Dedifferentiated amniotic fluid mesenchymal stem cell (primary cell): ENCODE measurements around the gene SSUH2.
"Not testable (repeated sequence)": the region's sequence is repeated elsewhere in the genome, so short reads cannot be mapped to it uniquely, and the experiment has no call there.

Experiments used
- DNase-seq: peaks from one replicate; pipeline ENCODE4 v3.0.0-alpha.2; 2016; ENCODE audit errors: extremely low spot score

SSUH2 gene

GRCh38 chr3:8580434-8580833 lies 64.2 kb downstream of the SSUH2 start:
- not testable (repeated sequence) for DNase-seq

GRCh38 chr3:8579943-8580342 lies 64.7 kb downstream of the SSUH2 start:
- DNase-seq, result no peak

GRCh38 chr3:8579096-8579495 lies 65.5 kb downstream of the SSUH2 start:
- DNase-seq, result no peak

- no peak for DNase-seq
Measured at GRCh38 chr3:8578282-8578681, 66.3 kb downstream of the SSUH2 start.

- DNase-seq, result peak; percentile 60
Measured at GRCh38 chr3:8576841-8577571, 67.6 kb downstream of the SSUH2 start.

- DNase-seq, result no peak
Measured at GRCh38 chr3:8576436-8576835, 68.2 kb downstream of the SSUH2 start.

GRCh38 chr3:8575364-8576104 lies 69.1 kb downstream of the SSUH2 start:
- no peak for DNase-seq

GRCh38 chr3:8574670-8575322 lies 69.8 kb downstream of the SSUH2 start:
- no peak for DNase-seq

GRCh38 chr3:8574040-8574669 lies 70.4 kb downstream of the SSUH2 start:
- DNase-seq, result no peak

- DNase-seq, result no peak
Measured at GRCh38 chr3:8573342-8573926, 71.2 kb downstream of the SSUH2 start.

- no peak for DNase-seq
Measured at GRCh38 chr3:8571256-8571655, 73.3 kb downstream of the SSUH2 start.
